ENCODE results near the gene ZCCHC7.
A peak's percentile ranks its signal among the peaks of the same experiment; 100 is the strongest.
"Not testable (repeated sequence)": the region's sequence is repeated elsewhere in the genome, so short reads cannot be mapped to it uniquely, and the experiment has no call there.

The ZCCHC7 gene

GRCh38 chr9:37179576-37179975 lies 59.2 kb downstream of the ZCCHC7 start:
- DNase-seq: no peak

GRCh38 chr9:37180138-37180537 lies 59.8 kb downstream of the ZCCHC7 start:
- DNase-seq: no peak

DNA sequence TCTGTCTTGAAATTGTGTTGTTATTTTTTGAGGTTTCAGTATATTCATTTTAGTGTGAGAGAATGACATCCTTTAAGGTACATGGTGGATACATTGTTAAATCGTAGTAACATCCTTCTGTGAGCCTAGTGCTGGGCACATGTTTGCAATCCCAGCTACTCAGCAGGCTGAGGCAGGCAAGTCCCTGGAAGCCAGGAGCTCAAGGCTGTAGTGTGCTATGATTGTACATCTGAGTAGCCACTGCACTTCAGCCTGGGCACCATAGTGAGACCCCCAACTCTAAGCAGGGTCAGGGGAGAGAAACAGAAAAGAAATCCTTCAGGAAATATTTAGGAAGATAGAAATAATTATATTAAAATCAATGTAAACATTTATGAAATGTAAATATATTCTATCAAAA lies 62.3 kb downstream of the ZCCHC7 start:
- DNase-seq: no peak

GRCh38 chr9:37184905-37185867 lies 64.8 kb downstream of the ZCCHC7 start:
- DNase-seq: no peak

- DNase-seq: no peak
Observed at GRCh38 chr9:37187292-37187691, 66.9 kb downstream of the ZCCHC7 start.

DNA sequence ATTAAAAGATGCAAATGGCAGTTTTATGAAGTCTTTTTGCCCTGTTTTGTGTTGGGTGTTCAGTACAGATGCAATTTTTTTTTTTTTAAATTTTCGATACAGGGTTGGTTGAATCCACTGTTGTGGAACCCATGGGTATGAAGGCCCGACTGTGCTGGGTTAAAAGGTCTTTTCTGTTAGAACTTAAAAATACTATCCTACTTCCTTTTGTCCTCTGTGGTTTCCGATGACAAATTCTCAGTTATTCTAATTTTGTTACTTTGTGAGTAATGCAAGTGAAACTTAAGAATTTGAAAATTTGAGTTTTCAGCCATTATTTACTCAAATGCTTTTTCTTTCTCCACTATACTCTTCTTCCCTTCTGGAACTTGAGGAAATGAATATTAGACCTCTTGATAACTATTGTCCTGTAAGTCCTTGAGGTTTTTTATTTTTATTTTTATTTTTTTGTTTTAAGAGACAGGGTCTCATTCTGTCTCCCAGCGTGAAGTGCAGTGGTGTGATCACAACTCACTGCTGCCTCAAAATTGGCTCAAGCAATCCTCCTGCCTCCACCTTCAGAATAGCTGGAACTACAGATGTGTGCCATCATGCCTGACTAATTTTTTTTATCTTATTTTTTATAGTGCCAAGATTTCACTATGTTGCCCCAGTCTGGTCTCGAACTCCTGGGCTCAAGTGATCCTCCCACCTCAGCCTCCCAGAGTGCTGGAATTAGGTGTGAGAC lies 67.5 kb downstream of the ZCCHC7 start:
- no peak for DNase-seq

DNA sequence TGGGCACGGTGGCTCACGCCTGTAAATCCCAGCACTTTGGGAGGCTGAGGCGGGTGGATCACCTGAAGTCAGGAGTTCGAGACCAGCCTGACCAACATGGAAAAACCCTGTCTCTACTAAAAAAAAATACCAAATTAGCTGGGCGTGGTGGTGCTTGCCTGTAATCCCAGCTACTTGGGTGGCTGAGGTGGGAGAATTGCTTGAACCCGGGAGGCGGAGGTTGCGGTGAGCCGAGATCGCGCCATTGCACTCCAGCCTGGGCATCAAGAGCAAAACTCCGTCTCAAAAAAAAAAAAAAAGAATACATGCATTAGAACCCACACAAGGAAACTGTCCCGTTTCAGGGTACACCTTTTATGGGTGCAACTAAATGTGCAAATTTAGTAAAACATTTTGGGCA lies 70.4 kb downstream of the ZCCHC7 start:
- DNase-seq: not testable (repeated sequence)

- DNase-seq: no peak
Observed at GRCh38 chr9:37191403-37192089, 71.2 kb downstream of the ZCCHC7 start.

DNA sequence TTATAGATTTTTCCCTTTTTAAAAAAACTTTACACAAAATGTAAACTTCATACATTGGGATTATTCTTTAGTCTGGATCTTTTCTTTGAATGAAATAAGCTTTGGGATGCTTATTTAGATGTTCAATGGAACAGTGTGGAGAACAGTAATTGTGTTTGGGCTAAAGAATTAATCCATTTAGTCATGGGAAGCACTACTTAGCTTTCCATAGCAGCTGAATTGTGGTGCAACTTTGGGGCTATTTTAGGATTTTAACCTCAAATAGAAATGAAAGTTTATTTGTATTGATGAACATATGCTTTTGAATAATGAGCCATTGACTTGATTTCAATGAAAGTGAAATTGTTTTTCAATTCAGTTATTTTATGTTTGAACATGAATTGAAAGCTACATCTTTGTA lies 72.4 kb downstream of the ZCCHC7 start:
- no peak for DNase-seq

GRCh38 chr9:37197158-37198038 lies 77.0 kb downstream of the ZCCHC7 start:
- peak; percentile 60 for DNase-seq

DNA sequence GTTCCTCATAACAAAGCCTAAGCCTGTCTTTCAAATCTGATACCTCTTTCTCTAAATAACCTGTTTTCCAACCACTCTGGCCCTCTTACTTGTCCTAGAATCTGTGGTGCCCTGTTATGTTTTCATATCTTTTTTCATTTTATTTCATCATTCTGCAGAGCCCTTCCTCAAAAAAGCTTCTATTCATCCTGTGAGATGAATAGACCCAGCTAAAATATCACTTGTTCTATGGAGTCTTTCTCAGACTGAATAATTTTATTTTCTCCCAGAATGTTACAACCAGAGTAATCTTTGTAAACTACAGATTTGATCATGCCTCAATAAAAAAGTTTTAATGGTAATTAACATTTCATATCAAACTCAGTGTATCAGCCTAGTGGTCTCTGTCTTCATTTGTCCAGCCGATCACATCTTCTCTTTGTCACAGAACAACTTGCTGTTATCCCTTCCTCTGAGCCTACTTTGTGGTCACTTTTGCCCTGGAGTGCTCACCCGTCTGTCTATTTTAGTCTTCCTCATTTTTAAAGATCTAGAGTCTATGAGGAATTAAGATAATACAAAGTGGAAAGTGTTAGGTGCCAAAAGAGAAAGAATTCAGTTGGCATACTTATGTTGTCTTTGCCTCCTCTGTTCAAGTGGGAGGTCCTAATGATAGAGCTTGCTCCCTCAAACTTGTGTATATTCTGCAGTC lies 77.8 kb downstream of the ZCCHC7 start:
- DNase-seq: no peak

GRCh38 chr9:37198831-37199230 lies 78.5 kb downstream of the ZCCHC7 start:
- no peak for DNase-seq

- DNase-seq: no peak
Observed at GRCh38 chr9:37200433-37201005, 80.1 kb downstream of the ZCCHC7 start.

DNA sequence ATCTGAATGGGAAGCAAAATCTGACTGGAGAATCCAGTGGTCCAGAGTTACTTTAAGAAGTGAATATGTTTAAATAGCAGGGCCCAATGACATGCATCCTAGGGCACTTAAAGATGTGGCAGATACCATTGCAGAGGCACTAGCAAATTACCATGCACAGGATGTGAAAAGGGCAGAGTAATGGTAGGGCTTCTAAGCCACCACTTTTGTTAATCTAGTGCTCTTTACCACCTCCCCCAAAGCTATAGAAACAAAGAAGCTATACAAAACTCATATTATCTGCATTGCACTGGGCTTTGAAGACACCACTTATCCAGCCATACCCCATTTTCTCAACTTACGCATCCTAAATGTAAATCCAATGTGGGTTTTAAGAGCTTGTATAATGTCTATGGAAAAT lies 81.2 kb downstream of the ZCCHC7 start:
- no peak for DNase-seq

DNA sequence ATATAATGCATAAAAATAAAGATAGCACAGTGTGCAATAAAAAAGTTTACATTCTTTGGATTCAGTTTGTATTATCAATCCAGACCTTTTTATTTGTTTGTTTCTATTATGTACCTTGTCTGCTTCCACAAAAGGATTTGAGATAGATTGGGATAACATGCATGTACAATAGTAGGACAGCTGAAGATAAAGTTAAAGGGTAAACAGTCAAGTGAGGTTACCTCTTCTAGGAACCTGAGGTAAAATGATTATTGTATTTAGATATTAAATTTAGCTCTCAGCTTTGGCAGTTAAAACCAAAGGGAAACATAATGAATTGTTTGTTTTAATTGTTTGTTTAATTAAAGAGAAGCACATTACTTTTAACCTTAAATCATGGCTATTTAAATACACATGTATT lies 81.7 kb downstream of the ZCCHC7 start:
- no peak for DNase-seq

- not testable (repeated sequence) for DNase-seq
Observed at GRCh38 chr9:37203456-37203855, 83.1 kb downstream of the ZCCHC7 start.

GRCh38 chr9:37206121-37206620 lies 85.8 kb downstream of the ZCCHC7 start:
- DNase-seq: no peak

DNA sequence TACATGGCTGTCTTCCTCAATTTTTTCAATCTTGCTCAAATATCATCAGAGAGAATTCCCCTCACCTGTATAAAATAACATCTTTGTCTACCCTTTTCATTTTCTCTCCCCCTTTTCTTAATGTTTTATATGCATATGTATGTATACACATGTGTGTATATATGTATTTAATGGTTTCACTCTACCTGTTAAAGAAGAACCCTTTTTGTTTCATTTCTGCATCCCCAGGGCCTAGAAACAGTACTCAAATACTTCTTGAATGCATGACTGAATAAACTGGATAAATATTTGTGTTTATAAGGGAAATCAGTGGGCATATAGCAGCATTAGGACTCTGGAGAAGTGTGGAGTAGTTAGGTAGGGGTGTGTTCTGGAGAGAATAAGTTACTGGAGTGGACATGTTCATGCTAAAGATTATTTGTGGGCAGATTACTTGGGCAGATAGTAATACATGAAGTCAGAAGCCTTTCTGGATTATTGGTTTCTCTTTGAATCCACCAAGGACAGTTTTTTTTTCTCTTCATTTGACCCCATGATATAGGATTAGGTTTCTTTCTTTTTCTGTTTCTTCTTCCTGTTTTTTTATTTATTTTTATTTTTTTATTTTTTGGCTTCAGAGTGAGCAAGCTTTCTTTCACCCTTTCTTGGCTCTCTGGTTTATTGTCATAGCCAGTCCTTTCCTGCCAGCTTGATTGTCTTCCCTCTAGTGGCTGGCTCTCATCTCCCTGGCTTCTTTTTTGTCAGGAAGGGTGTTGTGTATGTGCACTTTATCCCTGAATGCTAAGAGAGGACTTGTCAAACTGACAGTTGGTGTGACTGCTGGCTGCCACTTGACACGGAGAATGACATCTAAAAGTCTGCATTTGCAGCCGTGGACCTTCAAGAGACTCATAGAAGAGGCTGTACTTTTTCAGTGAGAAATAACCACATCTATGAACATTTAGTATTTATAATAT lies 89.3 kb downstream of the ZCCHC7 start:
- DNase-seq: no peak

- DNase-seq: no peak
Observed at GRCh38 chr9:37210737-37211523, 90.6 kb downstream of the ZCCHC7 start.

All from NCI-H226 (cell line).